PFSK-1 (cell line): ENCODE results near the gene CALML3.

Experiments
- POLR2AphosphoS5 ChIP-seq: IDR thresholded peaks from 2 replicates; pipeline ENCODE4 v1.6.1; 2012; ENCODE audit warnings: low read depth, mild to moderate bottlenecking, control low read depth, low read length, moderate library complexity
- SIN3A ChIP-seq: IDR thresholded peaks from 2 replicates; pipeline ENCODE4 v1.6.1; 2012; ENCODE audit warnings: mild to moderate bottlenecking, low read length, moderate library complexity, borderline replicate concordance; ENCODE audit not compliant: insufficient read depth
- TAF1 ChIP-seq: IDR thresholded peaks from 2 replicates; pipeline ENCODE4 v1.6.1; 2012; ENCODE audit warnings: low read length, control low read depth, borderline replicate concordance; ENCODE audit not compliant: insufficient read depth
- TF ChIP-seq, protein P1 (sequence below), 2 experiments: IDR thresholded peaks; 2 replicates each; pipeline versions ENCODE4 v1.6.1 to v1.8.0; 2011 to 2012; ENCODE audit warnings: low read depth in 2 of 2, low read length in 2 of 2, control low read depth in 1 of 2, inconsistent platforms in 1 of 2, mild to moderate bottlenecking in 1 of 2, moderate library complexity in 1 of 2; ENCODE audit not compliant: insufficient read depth in 1 of 2

DNA sequence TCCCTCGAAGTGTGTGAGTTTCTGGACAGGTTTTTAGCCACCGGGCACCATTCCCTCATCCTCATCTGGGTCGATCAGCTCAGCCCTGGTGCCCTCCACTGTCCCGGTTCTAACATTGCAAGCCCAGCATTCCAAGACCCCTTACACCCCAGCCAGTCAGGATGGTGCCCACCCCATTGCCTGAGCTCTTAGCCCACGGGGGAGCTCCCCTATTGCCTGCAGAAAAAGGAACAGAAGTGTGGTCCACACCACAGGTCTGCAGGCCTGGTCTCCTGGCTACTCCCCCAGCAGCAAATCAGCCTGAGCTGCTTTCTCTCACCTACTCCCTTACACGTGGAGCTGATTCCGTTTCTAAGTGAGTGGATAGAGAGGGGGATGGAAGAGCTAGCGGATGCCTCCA is 30.1 kb upstream of the CALML3 start:
- TF ChIP-seq POLR2AphosphoS5 (no peak), SIN3A (no peak), TAF1 (no peak)
- TF ChIP-seq, protein P1, sequence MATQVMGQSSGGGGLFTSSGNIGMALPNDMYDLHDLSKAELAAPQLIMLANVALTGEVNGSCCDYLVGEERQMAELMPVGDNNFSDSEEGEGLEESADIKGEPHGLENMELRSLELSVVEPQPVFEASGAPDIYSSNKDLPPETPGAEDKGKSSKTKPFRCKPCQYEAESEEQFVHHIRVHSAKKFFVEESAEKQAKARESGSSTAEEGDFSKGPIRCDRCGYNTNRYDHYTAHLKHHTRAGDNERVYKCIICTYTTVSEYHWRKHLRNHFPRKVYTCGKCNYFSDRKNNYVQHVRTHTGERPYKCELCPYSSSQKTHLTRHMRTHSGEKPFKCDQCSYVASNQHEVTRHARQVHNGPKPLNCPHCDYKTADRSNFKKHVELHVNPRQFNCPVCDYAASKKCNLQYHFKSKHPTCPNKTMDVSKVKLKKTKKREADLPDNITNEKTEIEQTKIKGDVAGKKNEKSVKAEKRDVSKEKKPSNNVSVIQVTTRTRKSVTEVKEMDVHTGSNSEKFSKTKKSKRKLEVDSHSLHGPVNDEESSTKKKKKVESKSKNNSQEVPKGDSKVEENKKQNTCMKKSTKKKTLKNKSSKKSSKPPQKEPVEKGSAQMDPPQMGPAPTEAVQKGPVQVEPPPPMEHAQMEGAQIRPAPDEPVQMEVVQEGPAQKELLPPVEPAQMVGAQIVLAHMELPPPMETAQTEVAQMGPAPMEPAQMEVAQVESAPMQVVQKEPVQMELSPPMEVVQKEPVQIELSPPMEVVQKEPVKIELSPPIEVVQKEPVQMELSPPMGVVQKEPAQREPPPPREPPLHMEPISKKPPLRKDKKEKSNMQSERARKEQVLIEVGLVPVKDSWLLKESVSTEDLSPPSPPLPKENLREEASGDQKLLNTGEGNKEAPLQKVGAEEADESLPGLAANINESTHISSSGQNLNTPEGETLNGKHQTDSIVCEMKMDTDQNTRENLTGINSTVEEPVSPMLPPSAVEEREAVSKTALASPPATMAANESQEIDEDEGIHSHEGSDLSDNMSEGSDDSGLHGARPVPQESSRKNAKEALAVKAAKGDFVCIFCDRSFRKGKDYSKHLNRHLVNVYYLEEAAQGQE (IDR thresholded peaks at IDR 0.05; ENCODE audit: insufficient read depth in 1 of 2, low read depth in 2 of 2, low read length in 2 of 2), result no peak
